GM23338 (cell line): ENCODE measurements around the gene RNF32.
A peak's percentile ranks its signal among the peaks of the same experiment; 100 is the strongest.

Experiments
- CREB1 ChIP-seq: fragments of 250-450 bp; sonication (Bioruptor Pico); IDR thresholded peaks from 2 replicates; pipeline ENCODE4 v1.5.0; 2020; ENCODE audit warnings: low read depth, mild to moderate bottlenecking, moderate library complexity
- EZH2 ChIP-seq: fragments of 200-600 bp; sonication (generic); IDR thresholded peaks from one replicate; pipeline ENCODE4 v1.8.0; 2017; ENCODE audit warnings: antibody characterized with exemption, mild to moderate bottlenecking, low read depth; ENCODE audit not compliant: unreplicated experiment
- EZH2phosphoT487 ChIP-seq: fragments of 200-600 bp; sonication (generic); IDR thresholded peaks from one replicate; pipeline ENCODE4 v1.8.1; 2018; ENCODE audit warnings: antibody characterized with exemption; ENCODE audit not compliant: unreplicated experiment
- JUNB ChIP-seq: IDR thresholded peaks from one replicate; pipeline ENCODE4 v1.6.1; 2016; ENCODE audit warnings: antibody characterized with exemption; ENCODE audit not compliant: unreplicated experiment
- NANOG ChIP-seq: IDR thresholded peaks from 2 replicates; pipeline ENCODE4 v1.6.1; 2016; ENCODE audit warnings: antibody characterized with exemption, borderline replicate concordance
- POLR2AphosphoS5 ChIP-seq: IDR thresholded peaks from 2 replicates; pipeline ENCODE4 v1.6.1; 2016; ENCODE audit warnings: antibody characterized with exemption, low read depth
- STAT1 ChIP-seq: IDR thresholded peaks from one replicate; pipeline ENCODE4 v1.6.1; 2016; ENCODE audit warnings: antibody characterized with exemption; ENCODE audit not compliant: unreplicated experiment
- ZNF114 ChIP-seq: fragments of 250-450 bp; sonication (Bioruptor Pico); IDR thresholded peaks from 2 replicates; pipeline ENCODE4 v1.5.0; 2020; ENCODE audit warnings: mild to moderate bottlenecking, moderate library complexity
- ZNF331 ChIP-seq: fragments of 250-450 bp; sonication (Bioruptor Pico); IDR thresholded peaks from 2 replicates; pipeline ENCODE4 v1.5.0; 2020; ENCODE audit warnings: low read depth, mild to moderate bottlenecking, moderate library complexity
- TF ChIP-seq, protein P1 (sequence below), 2 experiments: fragments of 200-600 bp in 1 of 2; sonication (generic) in 1 of 2; conservative IDR thresholded peaks; 2 replicates each; pipeline versions ENCODE4 v1.5.1 to v1.6.1; 2016 to 2017; ENCODE audit warnings: antibody characterized with exemption in 2 of 2, low read depth in 2 of 2, mild to moderate bottlenecking in 2 of 2, moderate library complexity in 1 of 2
- TF ChIP-seq, protein P2 (sequence below): IDR thresholded peaks from one replicate; pipeline ENCODE4 v1.6.1; 2018; ENCODE audit warnings: antibody characterized with exemption; ENCODE audit not compliant: unreplicated experiment
- TF ChIP-seq, protein P3 (sequence below): IDR thresholded peaks from 2 replicates; pipeline ENCODE4 v1.6.1; 2016; ENCODE audit warnings: antibody characterized with exemption
- TF ChIP-seq, protein P4 (sequence below): fragments of 250-450 bp; sonication (Bioruptor Pico); IDR thresholded peaks from 2 replicates; pipeline ENCODE4 v1.5.0; 2020; ENCODE audit warnings: mild to moderate bottlenecking, moderate library complexity

DNA sequence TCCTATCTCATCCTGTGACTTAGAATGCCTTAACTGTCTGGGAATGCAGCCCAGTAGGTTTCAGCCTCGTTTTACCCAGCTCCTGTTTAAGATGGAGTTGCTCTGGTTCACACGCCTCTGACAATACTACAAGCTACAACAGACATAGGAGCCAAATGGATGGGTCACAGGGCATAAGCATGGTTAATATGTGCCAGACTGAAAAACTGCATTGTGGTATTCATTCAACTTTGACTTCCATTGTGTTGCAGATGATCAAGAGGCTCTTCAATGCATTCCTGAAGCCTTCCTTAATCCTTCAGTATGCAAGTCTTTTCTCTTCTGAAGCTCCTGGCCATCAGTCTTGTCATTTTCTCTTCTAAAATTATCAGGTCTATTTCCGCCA lies 20.3 kb upstream of the RNF32 start:
- TF ChIP-seq EZH2 (no peak), POLR2AphosphoS5 (no peak), CREB1 (no peak), EZH2phosphoT487 (no peak), STAT1 (no peak), ZNF114 (CRISPR knock-in tag) (no peak), JUNB (no peak), ZNF331 (CRISPR knock-in tag) (no peak), NANOG (no peak)
- TF ChIP-seq, protein P1, sequence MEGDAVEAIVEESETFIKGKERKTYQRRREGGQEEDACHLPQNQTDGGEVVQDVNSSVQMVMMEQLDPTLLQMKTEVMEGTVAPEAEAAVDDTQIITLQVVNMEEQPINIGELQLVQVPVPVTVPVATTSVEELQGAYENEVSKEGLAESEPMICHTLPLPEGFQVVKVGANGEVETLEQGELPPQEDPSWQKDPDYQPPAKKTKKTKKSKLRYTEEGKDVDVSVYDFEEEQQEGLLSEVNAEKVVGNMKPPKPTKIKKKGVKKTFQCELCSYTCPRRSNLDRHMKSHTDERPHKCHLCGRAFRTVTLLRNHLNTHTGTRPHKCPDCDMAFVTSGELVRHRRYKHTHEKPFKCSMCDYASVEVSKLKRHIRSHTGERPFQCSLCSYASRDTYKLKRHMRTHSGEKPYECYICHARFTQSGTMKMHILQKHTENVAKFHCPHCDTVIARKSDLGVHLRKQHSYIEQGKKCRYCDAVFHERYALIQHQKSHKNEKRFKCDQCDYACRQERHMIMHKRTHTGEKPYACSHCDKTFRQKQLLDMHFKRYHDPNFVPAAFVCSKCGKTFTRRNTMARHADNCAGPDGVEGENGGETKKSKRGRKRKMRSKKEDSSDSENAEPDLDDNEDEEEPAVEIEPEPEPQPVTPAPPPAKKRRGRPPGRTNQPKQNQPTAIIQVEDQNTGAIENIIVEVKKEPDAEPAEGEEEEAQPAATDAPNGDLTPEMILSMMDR (conservative IDR thresholded peaks at IDR 0.05; ENCODE audit: low read depth in 2 of 2) = no peak
- TF ChIP-seq, protein P2, sequence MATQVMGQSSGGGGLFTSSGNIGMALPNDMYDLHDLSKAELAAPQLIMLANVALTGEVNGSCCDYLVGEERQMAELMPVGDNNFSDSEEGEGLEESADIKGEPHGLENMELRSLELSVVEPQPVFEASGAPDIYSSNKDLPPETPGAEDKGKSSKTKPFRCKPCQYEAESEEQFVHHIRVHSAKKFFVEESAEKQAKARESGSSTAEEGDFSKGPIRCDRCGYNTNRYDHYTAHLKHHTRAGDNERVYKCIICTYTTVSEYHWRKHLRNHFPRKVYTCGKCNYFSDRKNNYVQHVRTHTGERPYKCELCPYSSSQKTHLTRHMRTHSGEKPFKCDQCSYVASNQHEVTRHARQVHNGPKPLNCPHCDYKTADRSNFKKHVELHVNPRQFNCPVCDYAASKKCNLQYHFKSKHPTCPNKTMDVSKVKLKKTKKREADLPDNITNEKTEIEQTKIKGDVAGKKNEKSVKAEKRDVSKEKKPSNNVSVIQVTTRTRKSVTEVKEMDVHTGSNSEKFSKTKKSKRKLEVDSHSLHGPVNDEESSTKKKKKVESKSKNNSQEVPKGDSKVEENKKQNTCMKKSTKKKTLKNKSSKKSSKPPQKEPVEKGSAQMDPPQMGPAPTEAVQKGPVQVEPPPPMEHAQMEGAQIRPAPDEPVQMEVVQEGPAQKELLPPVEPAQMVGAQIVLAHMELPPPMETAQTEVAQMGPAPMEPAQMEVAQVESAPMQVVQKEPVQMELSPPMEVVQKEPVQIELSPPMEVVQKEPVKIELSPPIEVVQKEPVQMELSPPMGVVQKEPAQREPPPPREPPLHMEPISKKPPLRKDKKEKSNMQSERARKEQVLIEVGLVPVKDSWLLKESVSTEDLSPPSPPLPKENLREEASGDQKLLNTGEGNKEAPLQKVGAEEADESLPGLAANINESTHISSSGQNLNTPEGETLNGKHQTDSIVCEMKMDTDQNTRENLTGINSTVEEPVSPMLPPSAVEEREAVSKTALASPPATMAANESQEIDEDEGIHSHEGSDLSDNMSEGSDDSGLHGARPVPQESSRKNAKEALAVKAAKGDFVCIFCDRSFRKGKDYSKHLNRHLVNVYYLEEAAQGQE = no peak
- TF ChIP-seq, protein P3, sequence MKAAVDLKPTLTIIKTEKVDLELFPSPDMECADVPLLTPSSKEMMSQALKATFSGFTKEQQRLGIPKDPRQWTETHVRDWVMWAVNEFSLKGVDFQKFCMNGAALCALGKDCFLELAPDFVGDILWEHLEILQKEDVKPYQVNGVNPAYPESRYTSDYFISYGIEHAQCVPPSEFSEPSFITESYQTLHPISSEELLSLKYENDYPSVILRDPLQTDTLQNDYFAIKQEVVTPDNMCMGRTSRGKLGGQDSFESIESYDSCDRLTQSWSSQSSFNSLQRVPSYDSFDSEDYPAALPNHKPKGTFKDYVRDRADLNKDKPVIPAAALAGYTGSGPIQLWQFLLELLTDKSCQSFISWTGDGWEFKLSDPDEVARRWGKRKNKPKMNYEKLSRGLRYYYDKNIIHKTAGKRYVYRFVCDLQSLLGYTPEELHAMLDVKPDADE = no peak
- TF ChIP-seq, protein P4, sequence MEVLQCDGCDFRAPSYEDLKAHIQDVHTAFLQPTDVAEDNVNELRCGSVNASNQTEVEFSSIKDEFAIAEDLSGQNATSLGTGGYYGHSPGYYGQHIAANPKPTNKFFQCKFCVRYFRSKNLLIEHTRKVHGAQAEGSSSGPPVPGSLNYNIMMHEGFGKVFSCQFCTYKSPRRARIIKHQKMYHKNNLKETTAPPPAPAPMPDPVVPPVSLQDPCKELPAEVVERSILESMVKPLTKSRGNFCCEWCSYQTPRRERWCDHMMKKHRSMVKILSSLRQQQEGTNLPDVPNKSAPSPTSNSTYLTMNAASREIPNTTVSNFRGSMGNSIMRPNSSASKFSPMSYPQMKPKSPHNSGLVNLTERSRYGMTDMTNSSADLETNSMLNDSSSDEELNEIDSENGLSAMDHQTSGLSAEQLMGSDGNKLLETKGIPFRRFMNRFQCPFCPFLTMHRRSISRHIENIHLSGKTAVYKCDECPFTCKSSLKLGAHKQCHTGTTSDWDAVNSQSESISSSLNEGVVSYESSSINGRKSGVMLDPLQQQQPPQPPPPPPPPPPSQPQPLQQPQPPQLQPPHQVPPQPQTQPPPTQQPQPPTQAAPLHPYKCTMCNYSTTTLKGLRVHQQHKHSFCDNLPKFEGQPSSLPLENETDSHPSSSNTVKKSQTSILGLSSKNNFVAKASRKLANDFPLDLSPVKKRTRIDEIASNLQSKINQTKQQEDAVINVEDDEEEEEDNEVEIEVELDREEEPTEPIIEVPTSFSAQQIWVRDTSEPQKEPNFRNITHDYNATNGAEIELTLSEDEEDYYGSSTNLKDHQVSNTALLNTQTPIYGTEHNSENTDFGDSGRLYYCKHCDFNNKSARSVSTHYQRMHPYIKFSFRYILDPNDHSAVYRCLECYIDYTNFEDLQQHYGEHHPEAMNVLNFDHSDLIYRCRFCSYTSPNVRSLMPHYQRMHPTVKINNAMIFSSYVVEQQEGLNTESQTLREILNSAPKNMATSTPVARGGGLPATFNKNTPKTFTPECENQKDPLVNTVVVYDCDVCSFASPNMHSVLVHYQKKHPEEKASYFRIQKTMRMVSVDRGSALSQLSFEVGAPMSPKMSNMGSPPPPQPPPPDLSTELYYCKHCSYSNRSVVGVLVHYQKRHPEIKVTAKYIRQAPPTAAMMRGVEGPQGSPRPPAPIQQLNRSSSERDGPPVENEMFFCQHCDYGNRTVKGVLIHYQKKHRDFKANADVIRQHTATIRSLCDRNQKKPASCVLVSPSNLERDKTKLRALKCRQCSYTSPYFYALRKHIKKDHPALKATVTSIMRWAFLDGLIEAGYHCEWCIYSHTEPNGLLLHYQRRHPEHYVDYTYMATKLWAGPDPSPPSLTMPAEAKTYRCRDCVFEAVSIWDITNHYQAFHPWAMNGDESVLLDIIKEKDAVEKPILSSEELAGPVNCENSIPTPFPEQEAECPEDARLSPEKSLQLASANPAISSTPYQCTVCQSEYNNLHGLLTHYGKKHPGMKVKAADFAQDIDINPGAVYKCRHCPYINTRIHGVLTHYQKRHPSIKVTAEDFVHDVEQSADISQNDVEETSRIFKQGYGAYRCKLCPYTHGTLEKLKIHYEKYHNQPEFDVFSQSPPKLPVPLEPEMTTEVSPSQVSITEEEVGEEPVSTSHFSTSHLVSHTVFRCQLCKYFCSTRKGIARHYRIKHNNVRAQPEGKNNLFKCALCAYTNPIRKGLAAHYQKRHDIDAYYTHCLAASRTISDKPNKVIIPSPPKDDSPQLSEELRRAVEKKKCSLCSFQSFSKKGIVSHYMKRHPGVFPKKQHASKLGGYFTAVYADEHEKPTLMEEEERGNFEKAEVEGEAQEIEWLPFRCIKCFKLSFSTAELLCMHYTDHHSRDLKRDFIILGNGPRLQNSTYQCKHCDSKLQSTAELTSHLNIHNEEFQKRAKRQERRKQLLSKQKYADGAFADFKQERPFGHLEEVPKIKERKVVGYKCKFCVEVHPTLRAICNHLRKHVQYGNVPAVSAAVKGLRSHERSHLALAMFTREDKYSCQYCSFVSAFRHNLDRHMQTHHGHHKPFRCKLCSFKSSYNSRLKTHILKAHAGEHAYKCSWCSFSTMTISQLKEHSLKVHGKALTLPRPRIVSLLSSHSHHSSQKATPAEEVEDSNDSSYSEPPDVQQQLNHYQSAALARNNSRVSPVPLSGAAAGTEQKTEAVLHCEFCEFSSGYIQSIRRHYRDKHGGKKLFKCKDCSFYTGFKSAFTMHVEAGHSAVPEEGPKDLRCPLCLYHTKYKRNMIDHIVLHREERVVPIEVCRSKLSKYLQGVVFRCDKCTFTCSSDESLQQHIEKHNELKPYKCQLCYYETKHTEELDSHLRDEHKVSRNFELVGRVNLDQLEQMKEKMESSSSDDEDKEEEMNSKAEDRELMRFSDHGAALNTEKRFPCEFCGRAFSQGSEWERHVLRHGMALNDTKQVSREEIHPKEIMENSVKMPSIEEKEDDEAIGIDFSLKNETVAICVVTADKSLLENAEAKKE (CRISPR knock-in tag) = peak; percentile 78
